Neural progenitor cell (in vitro differentiated cells): ENCODE data around the gene TEK.

Experiments used
- CTCF ChIP-seq: fragments of 200-600 bp; sonication (generic); IDR thresholded peaks from 2 replicates; pipeline ENCODE4 v1.5.1; 2017; ENCODE audit warnings: antibody characterized with exemption, mild to moderate bottlenecking
- EZH2 ChIP-seq: fragments of 200-600 bp; sonication (generic); IDR thresholded peaks from 2 replicates; pipeline ENCODE4 v1.6.1; 2017; ENCODE audit warnings: antibody characterized with exemption, mild to moderate bottlenecking, moderate library complexity
- EZH2phosphoT487 ChIP-seq: fragments of 200-600 bp; sonication (generic); IDR thresholded peaks from 2 replicates; pipeline ENCODE4 v1.6.1; 2017; ENCODE audit warnings: antibody characterized with exemption

- TF ChIP-seq CTCF (no peak), EZH2phosphoT487 (no peak), EZH2 (no peak)
These were observed 95.6 kb downstream of the TEK start for GRCh38 chr9:27204578-27204977.
